ENCODE measurements around the gene ANKRD63. TPM values are rescaled to one million over a fixed set of nuclear protein-coding genes. Genes with fewer than 3 reads are reported as not detected.
A peak's percentile ranks its signal among the peaks of the same experiment; 100 is the strongest.

The ANKRD63 gene
- total RNA-seq, 8 experiments from 2014 or later, result 0.17 to 0.66 (median 0.27) TPM; not detected in 5

- peak in 1 of 8 experiments; percentile 35 for ATAC-seq (replicated peaks in 6 of 8)
- WGBS, 10 experiments, result 13 to 60% (median 28%) methylated on average over 3 to 7 of the region's 28 CpGs; no CpG with 5 or more reads in 6 of the 10 experiments
- Histone ChIP-seq H3K4me3 (peak overlapping the region in 4 of 5 donors; percentile 25 to 34 (median 30)), H3K27ac (no peak overlapping the region), H3K4me1 (replicated peaks in 1 of 2) (peaks cover 24 to 34% of the 10 kb centered on the region in 2 donors)
- in situ Hi-C loops (cut with MboI; ENCODE audit: low pct_unique_long_range_greater_than_20kb in 2 of 9, low sequenced_read_pairs in 9 of 9, unreplicated experiment in 9 of 9), result no loop called here
Measured at GRCh38 chr15:40253167-40253790, 29.6 kb downstream of the ANKRD63 start.

GRCh38 chr15:40252438-40253166, 30.3 kb downstream of the ANKRD63 start:
- in situ Hi-C loops (cut with MboI; ENCODE audit: low pct_unique_long_range_greater_than_20kb in 2 of 9, low sequenced_read_pairs in 9 of 9, unreplicated experiment in 9 of 9), result no loop called here
- Histone ChIP-seq H3K27ac (no peak overlapping the region), H3K4me3 (peak overlapping the region in 4 of 5 donors; percentile 25 to 34 (median 30)), H3K4me1 (replicated peaks in 1 of 2) (peaks cover 24 to 41% of the 10 kb centered on the region in 2 donors)
- 9 to 27% methylated on average over 3 to 14 of the region's 82 CpGs; no CpG with 5 or more reads in 8 of the 10 experiments for WGBS, 10 experiments
- ATAC-seq (replicated peaks in 6 of 8), result peak; percentile 40 to 81 (median 59)

- Histone ChIP-seq H3K4me3 (no peak overlapping the region), H3K27ac (no peak overlapping the region), H3K4me1 (replicated peaks in 1 of 2) (peaks cover 24 to 41% of the 10 kb centered on the region in 2 donors)
- ATAC-seq (replicated peaks in 6 of 8), result peak in 1 of 8 experiments; percentile 3
- in situ Hi-C loops (cut with MboI; ENCODE audit: low pct_unique_long_range_greater_than_20kb in 2 of 9, low sequenced_read_pairs in 9 of 9, unreplicated experiment in 9 of 9), result no loop called here
- WGBS, 10 experiments, result 60 to 66% methylated on average over 5 to 11 of the region's 27 CpGs; no CpG with 5 or more reads in 8 of the 10 experiments
Measured at GRCh38 chr15:40252141-40252437, 30.8 kb downstream of the ANKRD63 start.

- WGBS, 10 experiments, result 60 to 90% (median 89%) methylated on average over 2 to 6 of the region's 10 CpGs; no CpG with 5 or more reads in 3 of the 10 experiments
- H3K4me3 ChIP-seq, result no peak overlapping the region
- peaks cover 20 to 37% of the 10 kb centered on the region in 2 donors for H3K4me1 ChIP-seq (replicated peaks in 1 of 2)
- in situ Hi-C loops (cut with MboI; ENCODE audit: low pct_unique_long_range_greater_than_20kb in 2 of 9, low sequenced_read_pairs in 9 of 9, unreplicated experiment in 9 of 9), result no loop called here
- ATAC-seq (replicated peaks in 6 of 8), result no peak
- H3K27ac ChIP-seq, result no peak overlapping the region
Measured at GRCh38 chr15:40251486-40252140, 31.3 kb downstream of the ANKRD63 start.

GRCh38 chr15:40250771-40251483, 31.9 kb downstream of the ANKRD63 start:
- Histone ChIP-seq H3K4me1 (replicated peaks in 1 of 2) (peaks cover 20 to 34% of the 10 kb centered on the region in 2 donors), H3K4me3 (no peak overlapping the region), H3K27ac (no peak overlapping the region)
- WGBS, 10 experiments, result 14 to 100% (median 75%) methylated on average over 1 to 8 of the region's 13 CpGs
- ATAC-seq (replicated peaks in 6 of 8), result no peak
- in situ Hi-C loops (cut with MboI; ENCODE audit: low pct_unique_long_range_greater_than_20kb in 2 of 9, low sequenced_read_pairs in 9 of 9, unreplicated experiment in 9 of 9), result no loop called here

- no peak overlapping the region for H3K4me3 ChIP-seq
- WGBS, 10 experiments, result 38 to 86% (median 60%) methylated on average over 1 to 5 of the region's 8 CpGs; no CpG with 5 or more reads in 5 of the 10 experiments
- ATAC-seq (replicated peaks in 6 of 8), result no peak
- in situ Hi-C loops (cut with MboI; ENCODE audit: low pct_unique_long_range_greater_than_20kb in 2 of 9, low sequenced_read_pairs in 9 of 9, unreplicated experiment in 9 of 9), result no loop called here
- no peak overlapping the region for H3K27ac ChIP-seq
- peaks cover 20 to 29% of the 10 kb centered on the region in 2 donors for H3K4me1 ChIP-seq (replicated peaks in 1 of 2)
Measured at GRCh38 chr15:40250304-40250656, 32.6 kb downstream of the ANKRD63 start.

- Histone ChIP-seq H3K27ac (no peak overlapping the region), H3K4me1 (replicated peaks in 1 of 2) (peaks cover 17 to 24% of the 10 kb centered on the region in 2 donors), H3K4me3 (no peak overlapping the region)
- peak in 3 of 8 experiments; percentile 12 to 35 (median 26) for ATAC-seq (replicated peaks in 6 of 8)
- in situ Hi-C loops (cut with MboI; ENCODE audit: low pct_unique_long_range_greater_than_20kb in 2 of 9, low sequenced_read_pairs in 9 of 9, unreplicated experiment in 9 of 9), result no loop called here
- WGBS, 10 experiments, result 0 to 100% (median 74%) methylated on average over 1 to 6 of the region's 11 CpGs; no CpG with 5 or more reads in 2 of the 10 experiments
Measured at GRCh38 chr15:40249477-40250303, 33.2 kb downstream of the ANKRD63 start.

GRCh38 chr15:40248006-40248783, 34.7 kb downstream of the ANKRD63 start:
- in situ Hi-C loops (cut with MboI; ENCODE audit: low pct_unique_long_range_greater_than_20kb in 2 of 9, low sequenced_read_pairs in 9 of 9, unreplicated experiment in 9 of 9), result no loop called here
- H3K27ac ChIP-seq, result no peak overlapping the region
- no peak overlapping the region for H3K4me3 ChIP-seq
- 72 to 94% (median 81%) methylated on average over 2 to 6 of the region's 17 CpGs; no CpG with 5 or more reads in 6 of the 10 experiments for WGBS, 10 experiments
- H3K4me1 ChIP-seq (replicated peaks in 1 of 2), result peaks cover 16 to 21% of the 10 kb centered on the region in 2 donors
- ATAC-seq (replicated peaks in 6 of 8), result peak in 1 of 8 experiments; percentile 9

- Histone ChIP-seq H3K27ac (no peak overlapping the region), H3K4me1 (replicated peaks in 1 of 2) (peaks cover 12 to 18% of the 10 kb centered on the region in 2 donors), H3K4me3 (no peak overlapping the region)
- ATAC-seq (replicated peaks in 6 of 8), result no peak
- in situ Hi-C loops (cut with MboI; ENCODE audit: low pct_unique_long_range_greater_than_20kb in 2 of 9, low sequenced_read_pairs in 9 of 9, unreplicated experiment in 9 of 9), result no loop called here
- WGBS, 10 experiments, result 20 to 100% (median 88%) methylated on average over 1 to 4 of the region's 12 CpGs; no CpG with 5 or more reads in 5 of the 10 experiments
Measured at GRCh38 chr15:40247406-40247971, 35.4 kb downstream of the ANKRD63 start.

GRCh38 chr15:40246496-40247280, 36.2 kb downstream of the ANKRD63 start:
- in situ Hi-C loops (cut with MboI; ENCODE audit: low pct_unique_long_range_greater_than_20kb in 2 of 9, low sequenced_read_pairs in 9 of 9, unreplicated experiment in 9 of 9), result no loop called here
- H3K27ac ChIP-seq, result no peak overlapping the region
- no peak overlapping the region for H3K4me3 ChIP-seq
- 56 to 100% (median 81%) methylated on average over 1 to 5 of the region's 8 CpGs; no CpG with 5 or more reads in 5 of the 10 experiments for WGBS, 10 experiments
- ATAC-seq (replicated peaks in 6 of 8), result no peak
- H3K4me1 ChIP-seq (replicated peaks in 1 of 2), result peaks cover 11 to 18% of the 10 kb centered on the region in 2 donors
